CD14-positive monocyte (primary cell): ENCODE data around the gene ANO7. TPM values are rescaled to one million over a fixed set of nuclear protein-coding genes. Genes with fewer than 3 reads are reported as not detected.

ENCODE experiments used
- DNase-seq, 3 donors: peaks; one replicate each; pipeline ENCODE4 v3.0.0-alpha.2; 2011 to 2022
- H2AFZ ChIP-seq: 2 replicates; pipeline ENCODE4 v1.6.0; 2012; ENCODE audit warnings: mild to moderate bottlenecking, low read depth, low read length, inconsistent platforms; ENCODE audit not compliant: insufficient read depth, poor library complexity, severe bottlenecking
- H3K27ac ChIP-seq, 2 donors: 1 replicate in 1 of 2; 2 replicates in 1 of 2; pipeline ENCODE4 v1.5.1; 2012 to 2013; ENCODE audit warnings: low read length in 2 of 2, control low read depth in 1 of 2, inconsistent platforms in 1 of 2, low read depth in 1 of 2, mild to moderate bottlenecking in 1 of 2
- H3K27me3 ChIP-seq, 2 donors: one replicate each; pipeline versions ENCODE4 v1.6.0 to v1.6.1; 2011 to 2013; ENCODE audit warnings: low read length in 2 of 2; ENCODE audit not compliant: control insufficient read depth in 2 of 2, insufficient read depth in 2 of 2
- H3K36me3 ChIP-seq, 2 donors: replicated peaks in 1 of 2; 1 replicate in 1 of 2; 2 replicates in 1 of 2; pipeline versions ENCODE4 v1.5.1 to v1.6.1; 2012 to 2013; ENCODE audit warnings: low read length in 2 of 2, control low read depth in 1 of 2, inconsistent platforms in 1 of 2, mild to moderate bottlenecking in 1 of 2; ENCODE audit not compliant: insufficient read depth in 2 of 2, control insufficient read depth in 1 of 2
- H3K4me1 ChIP-seq, 2 donors: 1 replicate in 1 of 2; 2 replicates in 1 of 2; pipeline versions ENCODE4 v1.5.1 to v1.6.1; 2012 to 2013; ENCODE audit warnings: low read length in 2 of 2, control low read depth in 1 of 2, inconsistent platforms in 1 of 2, mild to moderate bottlenecking in 1 of 2, moderate library complexity in 1 of 2; ENCODE audit not compliant: insufficient read depth in 2 of 2, control insufficient read depth in 1 of 2
- H3K4me2 ChIP-seq: replicated peaks from 2 replicates; pipeline ENCODE3; 2012; ENCODE audit warnings: low read length, moderate library complexity, mild to moderate bottlenecking; ENCODE audit not compliant: poor library complexity, severe bottlenecking; ENCODE audit errors: extremely low read depth
- H3K4me3 ChIP-seq, 3 experiments: fragments of 200-600 bp in 1 of 3; sonication (generic) in 1 of 3; replicated peaks in 1 of 3; 1 replicate in 2 of 3; 2 replicates in 1 of 3; pipeline ENCODE4 v1.5.1; 2011 to 2013; ENCODE audit warnings: low read length in 3 of 3, mild to moderate bottlenecking in 3 of 3, control low read depth in 2 of 3, low read depth in 2 of 3, inconsistent platforms in 1 of 3, moderate library complexity in 1 of 3
- H3K79me2 ChIP-seq: 2 replicates; pipeline ENCODE4 v1.6.0; 2012; ENCODE audit warnings: mild to moderate bottlenecking, control low read depth, inconsistent platforms, low read length, moderate library complexity; ENCODE audit not compliant: insufficient read depth
- H3K9ac ChIP-seq: 2 replicates; pipeline ENCODE4 v1.6.0; 2017; ENCODE audit warnings: low read length, mild to moderate bottlenecking; ENCODE audit not compliant: insufficient read depth, poor library complexity, severe bottlenecking
- H3K9me3 ChIP-seq, 2 donors: replicated peaks in 1 of 2; 1 replicate in 1 of 2; 2 replicates in 1 of 2; pipeline versions ENCODE4 v1.5.1 to v1.6.1; 2012 to 2013; ENCODE audit warnings: low read length in 2 of 2, control low read depth in 1 of 2; ENCODE audit not compliant: control insufficient read depth in 1 of 2, insufficient read depth in 1 of 2
- H4K20me1 ChIP-seq: 2 replicates; pipeline ENCODE4 v1.6.0; 2012; ENCODE audit warnings: mild to moderate bottlenecking, low read length, control low read depth, moderate library complexity; ENCODE audit not compliant: insufficient read depth
- H3K27ac Mint-ChIP-seq, 7 donors: one replicate each; pipeline ENCODE4 v1.8.0; 2020; ENCODE audit warnings: mild to moderate bottlenecking in 7 of 7, mixed read lengths in 7 of 7, moderate library complexity in 6 of 7, inconsistent platforms in 2 of 7
- H3K27me3 Mint-ChIP-seq, 3 donors: one replicate each; pipeline ENCODE4 v1.8.0; 2021 to 2022; ENCODE audit warnings: low read depth in 3 of 3, mild to moderate bottlenecking in 3 of 3, mixed read lengths in 3 of 3, moderate library complexity in 3 of 3, inconsistent platforms in 1 of 3
- H3K36me3 Mint-ChIP-seq, 2 donors: one replicate each; pipeline ENCODE4 v1.8.0; 2020; ENCODE audit warnings: mixed read lengths in 2 of 2, inconsistent platforms in 1 of 2, mild to moderate bottlenecking in 1 of 2
- H3K4me1 Mint-ChIP-seq: one replicate; pipeline ENCODE4 v1.8.0; 2020; ENCODE audit warnings: mild to moderate bottlenecking, mixed read lengths
- H3K4me3 Mint-ChIP-seq, 2 donors: one replicate each; pipeline ENCODE4 v1.8.0; 2020; ENCODE audit warnings: mild to moderate bottlenecking in 2 of 2, mixed read lengths in 2 of 2, moderate library complexity in 1 of 2
- H3K9me3 Mint-ChIP-seq, 7 donors: one replicate each; pipeline ENCODE4 v1.8.0; 2020 to 2022; ENCODE audit warnings: mixed read lengths in 7 of 7, mild to moderate bottlenecking in 6 of 7, moderate library complexity in 6 of 7, inconsistent platforms in 2 of 7
- WGBS: methylation state at CpG from one replicate; pipeline ENCODE4 v1.1.5; 2013; ENCODE audit warnings: missing lambda C conversion rate; ENCODE audit not compliant: insufficient coverage; 5-methylcytosine and 5-hydroxymethylcytosine counted together
- intact Hi-C, 2 donors: fragments of 100-400 bp; cut with micrococcal nuclease; formaldehyde crosslinking; loops; one replicate each; pipeline versions ENCODE4 v1.15.0 to v1.15.1; 2023
- polyA plus RNA-seq, 3 donors: library from polyadenylated mRNA; depleted of rRNA in 1 of 3; unstranded in 2 of 3; stranded (reverse) in 1 of 3; fragments of 300-500 nt in 2 of 3; fragments of >200 nt in 1 of 3; fragmentation: Illumina TruSeq in 2 of 3; gene quantifications; 1 replicate in 2 of 3; 2 replicates in 1 of 3; pipeline ENCODE4 v1.2.3, GENCODE V29; 2012 to 2021
- TF ChIP-seq, protein P1 (sequence below): fragments of 200-600 bp; IDR thresholded peaks from one replicate; pipeline ENCODE4 v1.8.0; 2022; ENCODE audit warnings: antibody characterized with exemption, mild to moderate bottlenecking

Gene ANO7
- polyA plus RNA-seq, 3 donors: 0.03 TPM; not detected in 2

DNA sequence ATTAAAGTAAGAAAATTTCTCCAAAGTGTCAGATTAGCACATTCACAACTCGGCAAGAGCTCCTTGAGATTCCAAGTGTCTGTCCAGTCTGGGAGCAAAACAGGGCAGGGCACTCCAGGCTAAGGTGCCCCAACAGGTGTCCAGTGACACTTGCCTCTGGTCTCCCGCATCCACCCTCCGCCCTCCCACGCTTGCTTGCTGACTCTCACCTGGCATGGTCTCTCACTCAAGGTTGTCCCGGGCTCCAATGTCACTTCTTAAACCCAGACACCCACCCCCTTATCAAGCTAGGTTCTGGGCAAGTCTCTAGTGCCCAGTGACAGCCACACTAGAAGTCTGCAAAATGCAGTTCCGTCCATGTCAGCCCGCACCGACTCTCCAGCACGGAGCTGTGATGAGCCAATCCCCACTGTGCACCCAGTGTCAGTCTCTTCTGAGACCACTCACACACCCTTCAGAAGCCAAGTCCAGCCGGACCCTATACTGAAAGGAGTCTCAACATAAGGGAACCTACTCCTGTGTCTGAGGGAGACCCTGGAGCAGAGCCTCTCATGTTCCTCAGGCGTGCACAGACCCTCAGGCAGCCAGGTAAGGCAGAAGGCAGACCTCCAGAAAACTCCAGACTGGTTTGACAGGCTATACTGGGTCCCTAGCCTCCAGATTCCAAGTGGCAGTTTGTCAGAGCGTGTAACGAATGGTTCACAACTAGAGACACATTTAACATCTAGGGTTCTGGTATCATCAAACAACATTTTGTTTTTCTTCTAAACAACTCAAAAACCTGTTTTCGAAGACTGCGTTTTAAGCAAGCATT lies 81.4 kb downstream of the ANO7 start:
- Mint-ChIP-seq H3K4me1 (peaks cover 43% of the 10 kb centered on the region), H3K36me3 (peaks cover 28 to 46% of the 10 kb centered on the region in 2 donors), H3K27me3 (peaks cover under 1 to 2% (median 1%) of the 10 kb centered on the region in 3 donors), H3K4me3 (no peak overlapping the region), H3K27ac (peak overlapping the region in 3 of 7 donors; percentile 15 to 52 (median 43)), H3K9me3 (peaks cover 0 to 4% (median 0%) of the 10 kb centered on the region in 7 donors)
- peaks cover 36 to 44% of the 10 kb centered on the region in 2 donors for H3K36me3 ChIP-seq
- H3K79me2 ChIP-seq: peaks cover 77% of the 10 kb centered on the region
- 96% methylated on average over 14 of the region's 15 CpGs for WGBS
- no peak for DNase-seq
- H4K20me1 ChIP-seq: peaks cover 89% of the 10 kb centered on the region
- H3K27ac ChIP-seq: peak overlapping the region in 1 of 2 donors; percentile 14
- H3K4me2 ChIP-seq: no peak overlapping the region
- TF ChIP-seq, protein P1, sequence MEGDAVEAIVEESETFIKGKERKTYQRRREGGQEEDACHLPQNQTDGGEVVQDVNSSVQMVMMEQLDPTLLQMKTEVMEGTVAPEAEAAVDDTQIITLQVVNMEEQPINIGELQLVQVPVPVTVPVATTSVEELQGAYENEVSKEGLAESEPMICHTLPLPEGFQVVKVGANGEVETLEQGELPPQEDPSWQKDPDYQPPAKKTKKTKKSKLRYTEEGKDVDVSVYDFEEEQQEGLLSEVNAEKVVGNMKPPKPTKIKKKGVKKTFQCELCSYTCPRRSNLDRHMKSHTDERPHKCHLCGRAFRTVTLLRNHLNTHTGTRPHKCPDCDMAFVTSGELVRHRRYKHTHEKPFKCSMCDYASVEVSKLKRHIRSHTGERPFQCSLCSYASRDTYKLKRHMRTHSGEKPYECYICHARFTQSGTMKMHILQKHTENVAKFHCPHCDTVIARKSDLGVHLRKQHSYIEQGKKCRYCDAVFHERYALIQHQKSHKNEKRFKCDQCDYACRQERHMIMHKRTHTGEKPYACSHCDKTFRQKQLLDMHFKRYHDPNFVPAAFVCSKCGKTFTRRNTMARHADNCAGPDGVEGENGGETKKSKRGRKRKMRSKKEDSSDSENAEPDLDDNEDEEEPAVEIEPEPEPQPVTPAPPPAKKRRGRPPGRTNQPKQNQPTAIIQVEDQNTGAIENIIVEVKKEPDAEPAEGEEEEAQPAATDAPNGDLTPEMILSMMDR: no peak
- intact Hi-C loops: loop anchor here (5.0 to 10.0 kb wide), 2 partner anchors 42 to 85 kb away; partner anchors contain the start of gene FARP2 (in 1 of the 2)
- H3K9me3 ChIP-seq: no peaks in the 10 kb centered on the region
- H3K27me3 ChIP-seq: no peaks in the 10 kb centered on the region
- H3K4me1 ChIP-seq: peaks cover 18 to 29% of the 10 kb centered on the region in 2 donors
- H3K4me3 ChIP-seq: no peak overlapping the region
- H3K9ac ChIP-seq: no peak overlapping the region
- no peak overlapping the region for H2AFZ ChIP-seq

DNA sequence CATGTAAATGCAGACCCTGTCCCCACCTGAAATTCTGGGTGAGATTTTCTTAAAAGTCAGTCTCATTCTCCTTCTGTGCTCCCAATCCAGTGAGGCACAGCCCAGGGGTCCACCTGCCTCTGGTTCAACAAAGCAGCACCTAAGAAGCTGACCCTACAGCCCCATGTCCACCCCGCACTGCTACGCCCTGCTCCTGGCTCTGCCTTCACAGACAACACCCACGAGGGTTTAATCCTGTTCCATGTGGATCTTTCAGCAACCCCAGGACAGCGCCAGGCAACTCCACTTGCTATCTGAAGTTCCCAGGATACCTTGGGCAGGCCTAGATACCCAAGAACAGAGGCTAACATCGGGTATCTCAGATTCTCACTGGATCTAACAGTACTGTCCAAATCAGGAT lies 82.1 kb downstream of the ANO7 start:
- Mint-ChIP-seq H3K36me3 (peaks cover 25 to 39% of the 10 kb centered on the region in 2 donors), H3K27ac (peak overlapping the region in 4 of 7 donors; percentile 17 to 44 (median 34)), H3K27me3 (peaks cover 1 to 3% (median 2%) of the 10 kb centered on the region in 3 donors), H3K4me3 (peak overlapping the region; percentile 14 to 98), H3K9me3 (peaks cover 0 to 2% (median 0%) of the 10 kb centered on the region in 7 donors), H3K4me1 (peaks cover 48% of the 10 kb centered on the region)
- Histone ChIP-seq H3K4me3 (peak overlapping the region in 1 of 3 experiments; percentile 88), H3K9ac (peak overlapping the region; percentile 84), H3K27ac (peak overlapping the region in 1 of 2 donors; percentile 78), H3K4me1 (peaks cover 18 to 29% of the 10 kb centered on the region in 2 donors), H3K36me3 (peaks cover 32 to 38% of the 10 kb centered on the region in 2 donors), H3K27me3 (no peaks in the 10 kb centered on the region), H3K9me3 (no peaks in the 10 kb centered on the region), H3K4me2 (peak overlapping the region; percentile 93), H2AFZ (no peak overlapping the region), H3K79me2 (peaks cover 80% of the 10 kb centered on the region), H4K20me1 (peaks cover 92% of the 10 kb centered on the region)
- 92% methylated on average over 5 of the region's 5 CpGs for WGBS
- DNase-seq: no peak
- intact Hi-C loops: loop anchor here (5.0 to 10.0 kb wide), 2 partner anchors 42 to 84 kb away; partner anchors contain the start of gene FARP2 (in 1 of the 2)
- TF ChIP-seq, protein P1: no peak
